Testis (tissue), 2 donors: ENCODE data around the gene C2CD3.

ENCODE experiments used
- POLR2A ChIP-seq: fragments of 450-650 bp; IDR thresholded peaks from one replicate; pipeline ENCODE4 v1.6.1; 2017; ENCODE audit warnings: antibody characterized with exemption, mild to moderate bottlenecking, moderate library complexity
- TF ChIP-seq, protein P1 (sequence below), 3 experiments: fragments of 450-650 bp in 2 of 3; fragments of 200-600 bp in 1 of 3; sonication (generic) in 1 of 3; IDR thresholded peaks; one replicate each; pipeline ENCODE4 v1.5.1; 2016 to 2019; ENCODE audit warnings: antibody characterized with exemption in 3 of 3, mild to moderate bottlenecking in 2 of 3, moderate library complexity in 1 of 3

GRCh38 chr11:74159642-74160041 is 11.2 kb downstream of the C2CD3 start:
- TF ChIP-seq, protein P1, sequence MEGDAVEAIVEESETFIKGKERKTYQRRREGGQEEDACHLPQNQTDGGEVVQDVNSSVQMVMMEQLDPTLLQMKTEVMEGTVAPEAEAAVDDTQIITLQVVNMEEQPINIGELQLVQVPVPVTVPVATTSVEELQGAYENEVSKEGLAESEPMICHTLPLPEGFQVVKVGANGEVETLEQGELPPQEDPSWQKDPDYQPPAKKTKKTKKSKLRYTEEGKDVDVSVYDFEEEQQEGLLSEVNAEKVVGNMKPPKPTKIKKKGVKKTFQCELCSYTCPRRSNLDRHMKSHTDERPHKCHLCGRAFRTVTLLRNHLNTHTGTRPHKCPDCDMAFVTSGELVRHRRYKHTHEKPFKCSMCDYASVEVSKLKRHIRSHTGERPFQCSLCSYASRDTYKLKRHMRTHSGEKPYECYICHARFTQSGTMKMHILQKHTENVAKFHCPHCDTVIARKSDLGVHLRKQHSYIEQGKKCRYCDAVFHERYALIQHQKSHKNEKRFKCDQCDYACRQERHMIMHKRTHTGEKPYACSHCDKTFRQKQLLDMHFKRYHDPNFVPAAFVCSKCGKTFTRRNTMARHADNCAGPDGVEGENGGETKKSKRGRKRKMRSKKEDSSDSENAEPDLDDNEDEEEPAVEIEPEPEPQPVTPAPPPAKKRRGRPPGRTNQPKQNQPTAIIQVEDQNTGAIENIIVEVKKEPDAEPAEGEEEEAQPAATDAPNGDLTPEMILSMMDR (IDR thresholded peaks at IDR 0.05) = no peak
- no peak for TF ChIP-seq POLR2A
